Measurements from ENCODE around the gene ABTB2.

ABTB2 gene

GRCh38 chr11:34373727-34374126 lies 15.9 kb upstream of the ABTB2 start:
- Histone ChIP-seq H3K79me2 (ENCODE audit: insufficient read depth, low read length) (no peaks in the 10 kb centered on the region), H3K9ac (ENCODE audit: low read depth, low read length) (no peak overlapping the region), H3K27ac (ENCODE audit: low read length) (no peak overlapping the region)

DNA sequence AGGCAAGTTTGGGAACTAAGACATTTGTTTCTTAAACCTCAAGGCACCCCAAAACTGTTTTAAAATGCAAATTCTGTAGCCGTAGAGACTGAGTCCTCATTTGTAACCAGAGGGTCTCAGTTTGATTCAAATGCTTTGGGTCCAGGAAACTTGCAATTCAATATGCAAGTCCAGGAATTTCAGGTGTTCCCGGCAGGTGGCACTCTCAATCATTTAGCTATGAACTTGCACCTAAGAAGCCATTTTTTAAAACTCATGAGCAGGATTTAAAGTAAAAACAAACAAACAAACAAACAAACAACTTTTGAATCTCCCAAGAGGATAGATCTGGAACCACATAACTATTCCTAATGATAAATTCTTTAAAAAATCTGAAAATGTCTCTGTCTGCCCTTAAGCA lies 8.7 kb upstream of the ABTB2 start:
- Histone ChIP-seq H3K4me3 (ENCODE audit: low read depth in 1 of 2, low read length in 2 of 2) (no peak overlapping the region), H2AFZ (ENCODE audit: low read depth, low read length) (no peak overlapping the region), H3K9me3 (ENCODE audit: insufficient read depth, low read length, severe bottlenecking) (no peaks in the 10 kb centered on the region), H3K4me1 (ENCODE audit: insufficient read depth, low read length) (no peaks in the 10 kb centered on the region), H4K20me1 (ENCODE audit: insufficient read depth, low read length) (no peaks in the 10 kb centered on the region), H3K79me2 (ENCODE audit: insufficient read depth, low read length) (no peaks in the 10 kb centered on the region), H3K9ac (ENCODE audit: low read depth, low read length) (no peak overlapping the region), H3K36me3 (ENCODE audit: insufficient read depth, low read length) (no peaks in the 10 kb centered on the region), H3K4me2 (ENCODE audit: insufficient read depth, low read length) (no peak overlapping the region), H3K27me3 (ENCODE audit: insufficient read depth, low read length, poor library complexity) (peaks cover 7% of the 10 kb centered on the region), H3K27ac (ENCODE audit: low read length) (no peak overlapping the region)
- TF ChIP-seq EZH2 (IDR thresholded peaks at IDR 0.05; ENCODE audit: borderline replicate concordance, low read depth, low read length, severe bottlenecking) = no peak
- TF ChIP-seq, protein P1, sequence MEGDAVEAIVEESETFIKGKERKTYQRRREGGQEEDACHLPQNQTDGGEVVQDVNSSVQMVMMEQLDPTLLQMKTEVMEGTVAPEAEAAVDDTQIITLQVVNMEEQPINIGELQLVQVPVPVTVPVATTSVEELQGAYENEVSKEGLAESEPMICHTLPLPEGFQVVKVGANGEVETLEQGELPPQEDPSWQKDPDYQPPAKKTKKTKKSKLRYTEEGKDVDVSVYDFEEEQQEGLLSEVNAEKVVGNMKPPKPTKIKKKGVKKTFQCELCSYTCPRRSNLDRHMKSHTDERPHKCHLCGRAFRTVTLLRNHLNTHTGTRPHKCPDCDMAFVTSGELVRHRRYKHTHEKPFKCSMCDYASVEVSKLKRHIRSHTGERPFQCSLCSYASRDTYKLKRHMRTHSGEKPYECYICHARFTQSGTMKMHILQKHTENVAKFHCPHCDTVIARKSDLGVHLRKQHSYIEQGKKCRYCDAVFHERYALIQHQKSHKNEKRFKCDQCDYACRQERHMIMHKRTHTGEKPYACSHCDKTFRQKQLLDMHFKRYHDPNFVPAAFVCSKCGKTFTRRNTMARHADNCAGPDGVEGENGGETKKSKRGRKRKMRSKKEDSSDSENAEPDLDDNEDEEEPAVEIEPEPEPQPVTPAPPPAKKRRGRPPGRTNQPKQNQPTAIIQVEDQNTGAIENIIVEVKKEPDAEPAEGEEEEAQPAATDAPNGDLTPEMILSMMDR (IDR thresholded peaks at IDR 0.05; ENCODE audit: borderline replicate concordance, extremely low read depth, low read length, poor library complexity, severe bottlenecking) = peak; percentile 45
- DNase-seq (peak; percentile 18), ATAC-seq (ENCODE audit: insufficient read depth, low read depth) (no peak)

More at GRCh38 chr11:34373727-34374126, 15.9 kb upstream of the ABTB2 start:
- Histone ChIP-seq H3K4me3 (ENCODE audit: low read depth in 1 of 2, low read length in 2 of 2) (no peak overlapping the region), H3K27me3 (ENCODE audit: insufficient read depth, low read length, poor library complexity) (no peaks in the 10 kb centered on the region), H3K4me1 (ENCODE audit: insufficient read depth, low read length) (no peaks in the 10 kb centered on the region), H2AFZ (ENCODE audit: low read depth, low read length) (no peak overlapping the region), H3K36me3 (ENCODE audit: insufficient read depth, low read length) (no peaks in the 10 kb centered on the region), H3K4me2 (ENCODE audit: insufficient read depth, low read length) (no peak overlapping the region), H4K20me1 (ENCODE audit: insufficient read depth, low read length) (no peaks in the 10 kb centered on the region), H3K9me3 (ENCODE audit: insufficient read depth, low read length, severe bottlenecking) (peaks cover 14% of the 10 kb centered on the region)
- no peak for ATAC-seq (ENCODE audit: insufficient read depth, low read depth)
- TF ChIP-seq EZH2 (IDR thresholded peaks at IDR 0.05; ENCODE audit: borderline replicate concordance, low read depth, low read length, severe bottlenecking) = no peak
- TF ChIP-seq, protein P1 (IDR thresholded peaks at IDR 0.05; ENCODE audit: borderline replicate concordance, extremely low read depth, low read length, poor library complexity, severe bottlenecking) = no peak
- DNase-seq = no peak

GRCh38 chr11:34364102-34364501 lies 6.3 kb upstream of the ABTB2 start:
- Histone ChIP-seq H4K20me1 (ENCODE audit: insufficient read depth, low read length) (no peaks in the 10 kb centered on the region), H3K4me2 (ENCODE audit: insufficient read depth, low read length) (no peak overlapping the region), H3K79me2 (ENCODE audit: insufficient read depth, low read length) (no peaks in the 10 kb centered on the region), H3K9me3 (ENCODE audit: insufficient read depth, low read length, severe bottlenecking) (no peaks in the 10 kb centered on the region), H3K4me1 (ENCODE audit: insufficient read depth, low read length) (peaks cover 5% of the 10 kb centered on the region), H3K36me3 (ENCODE audit: insufficient read depth, low read length) (no peaks in the 10 kb centered on the region), H3K27me3 (ENCODE audit: insufficient read depth, low read length, poor library complexity) (peaks cover 7% of the 10 kb centered on the region), H3K27ac (ENCODE audit: low read length) (no peak overlapping the region), H2AFZ (ENCODE audit: low read depth, low read length) (no peak overlapping the region), H3K9ac (ENCODE audit: low read depth, low read length) (no peak overlapping the region), H3K4me3 (ENCODE audit: low read depth in 1 of 2, low read length in 2 of 2) (no peak overlapping the region)
- no peak for TF ChIP-seq EZH2 (IDR thresholded peaks at IDR 0.05; ENCODE audit: borderline replicate concordance, low read depth, low read length, severe bottlenecking)
- no peak for DNase-seq
- no peak for ATAC-seq (ENCODE audit: insufficient read depth, low read depth)

DNA sequence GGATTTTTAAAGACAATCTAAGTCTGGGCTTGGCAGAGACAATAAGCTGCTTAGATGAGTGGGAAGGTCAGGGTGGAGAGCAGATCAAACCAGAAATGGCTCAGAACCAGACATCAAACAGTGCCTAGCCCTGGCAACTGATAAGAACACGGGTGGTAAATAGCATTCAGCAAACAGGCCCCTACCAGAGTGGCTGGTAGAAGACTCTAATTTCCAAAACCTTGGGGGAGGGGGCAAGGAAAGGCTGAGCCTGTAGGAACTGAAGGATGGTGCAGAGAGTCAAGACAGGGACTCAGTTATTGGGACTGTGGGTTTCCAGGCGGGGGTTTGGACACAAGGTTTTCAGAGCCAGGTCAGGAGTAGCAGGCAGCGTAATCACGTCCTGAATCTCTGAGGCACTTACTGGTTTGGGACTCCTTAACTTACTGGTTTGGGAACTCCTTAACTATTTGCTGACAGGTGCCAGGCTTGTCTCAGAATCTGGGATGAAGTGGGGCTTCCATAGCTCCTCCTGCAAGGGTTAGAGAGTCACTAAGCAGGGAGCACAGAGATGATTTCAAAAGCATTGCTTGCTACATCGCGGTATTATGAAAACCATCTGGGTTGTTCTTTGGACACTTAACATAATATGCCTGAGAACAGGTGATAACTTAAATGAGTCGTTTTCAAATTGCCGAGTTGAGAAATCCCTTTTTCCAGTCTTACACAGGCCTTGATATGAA lies 5.7 kb upstream of the ABTB2 start:
- H3K4me2 ChIP-seq (ENCODE audit: insufficient read depth, low read length) = no peak overlapping the region
- H3K27ac ChIP-seq (ENCODE audit: low read length) = no peak overlapping the region
- TF ChIP-seq, protein P1 (IDR thresholded peaks at IDR 0.05; ENCODE audit: borderline replicate concordance, extremely low read depth, low read length, poor library complexity, severe bottlenecking) = no peak
- TF ChIP-seq EZH2 (IDR thresholded peaks at IDR 0.05; ENCODE audit: borderline replicate concordance, low read depth, low read length, severe bottlenecking) = no peak
- H2AFZ ChIP-seq (ENCODE audit: low read depth, low read length) = no peak overlapping the region
- DNase-seq = no peak
- H3K4me1 ChIP-seq (ENCODE audit: insufficient read depth, low read length) = peaks cover 11% of the 10 kb centered on the region
- no peaks in the 10 kb centered on the region for H3K36me3 ChIP-seq (ENCODE audit: insufficient read depth, low read length)
- H3K4me3 ChIP-seq (ENCODE audit: low read depth in 1 of 2, low read length in 2 of 2) = no peak overlapping the region
- H3K9ac ChIP-seq (ENCODE audit: low read depth, low read length) = no peak overlapping the region
- no peaks in the 10 kb centered on the region for H3K79me2 ChIP-seq (ENCODE audit: insufficient read depth, low read length)
- H3K27me3 ChIP-seq (ENCODE audit: insufficient read depth, low read length, poor library complexity) = peaks cover 10% of the 10 kb centered on the region
- no peak for ATAC-seq (ENCODE audit: insufficient read depth, low read depth)
- no peaks in the 10 kb centered on the region for H4K20me1 ChIP-seq (ENCODE audit: insufficient read depth, low read length)
- no peaks in the 10 kb centered on the region for H3K9me3 ChIP-seq (ENCODE audit: insufficient read depth, low read length, severe bottlenecking)

All from DND-41 (cell line).